ENCODE data around the gene RAD51B.
"Not testable (repeated sequence)": the region's sequence is repeated elsewhere in the genome, so short reads cannot be mapped to it uniquely, and the experiment has no call there.

RAD51B gene

DNA sequence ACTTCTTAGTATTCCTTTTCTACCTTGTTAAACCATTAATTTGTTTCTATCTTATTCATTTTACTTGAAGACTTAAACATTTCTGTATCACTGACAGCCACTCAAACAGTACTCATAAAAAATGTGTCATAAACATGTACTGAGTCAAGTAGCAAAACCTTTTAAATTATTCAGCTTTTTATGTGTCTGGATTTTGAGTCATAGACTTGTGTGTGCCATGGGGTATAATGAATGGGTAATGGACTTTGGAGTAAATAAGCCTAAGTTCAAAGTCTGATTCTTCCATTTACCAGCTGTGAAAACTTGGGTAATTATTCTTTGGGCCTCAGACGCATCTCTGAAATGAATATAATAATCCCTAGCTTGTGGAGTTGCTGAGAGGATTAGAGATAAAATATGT, 199.0 kb downstream of the RAD51B start:
- no peak for DNase-seq (ENCODE audit: low read depth in 4 of 4, low spot score in 1 of 4)

DNA sequence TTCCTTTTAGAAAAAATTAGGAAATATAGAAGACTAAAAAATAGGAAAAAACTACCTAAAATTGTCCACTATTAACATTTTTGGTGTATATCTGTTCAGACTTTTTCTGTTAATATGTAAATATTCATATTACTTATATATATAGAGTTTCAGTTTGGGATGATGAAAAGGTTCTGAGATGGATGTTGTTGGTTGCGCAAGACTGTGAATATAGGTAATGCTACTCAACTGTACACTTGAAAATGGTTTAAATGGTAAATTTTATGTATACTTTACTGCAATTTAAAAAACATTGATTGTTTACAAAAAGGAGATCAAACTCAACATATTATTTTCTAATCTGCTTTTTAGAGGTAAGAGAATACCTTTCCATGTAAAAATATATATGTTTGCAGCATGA, 200.9 kb downstream of the RAD51B start:
- DNase-seq (ENCODE audit: low read depth in 4 of 4, low spot score in 1 of 4) = no peak

DNA sequence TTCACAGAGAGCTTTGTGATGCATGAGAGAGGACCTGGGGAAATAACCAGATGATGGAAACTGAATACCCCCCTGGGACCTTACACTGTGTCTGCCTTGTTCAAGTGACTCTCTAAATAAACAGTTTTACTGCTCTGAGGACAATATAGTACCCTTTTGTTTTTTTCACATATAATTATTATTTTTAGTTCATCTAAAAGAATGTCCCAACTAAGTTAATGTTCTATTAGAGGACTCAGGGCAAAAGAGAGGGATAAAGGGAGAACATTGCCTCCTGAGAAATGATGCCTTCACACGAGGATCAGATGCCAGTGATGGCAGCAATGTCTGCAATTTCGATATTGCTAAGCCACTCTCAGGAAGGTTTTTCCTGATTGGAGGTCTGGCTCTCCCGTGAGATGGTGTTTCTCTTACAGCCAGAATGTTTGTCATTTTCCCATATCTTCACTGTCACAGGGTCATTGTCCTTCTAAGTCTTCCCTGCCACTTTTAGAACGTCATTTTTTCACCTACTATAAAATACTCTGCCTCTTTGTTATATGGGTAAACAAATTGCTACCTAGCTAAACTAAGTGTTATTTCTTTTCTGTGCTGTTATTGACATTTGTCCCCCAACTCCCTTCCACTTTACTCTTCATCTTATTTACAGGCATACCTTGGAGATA, 201.6 kb downstream of the RAD51B start:
- no peak for DNase-seq (ENCODE audit: low read depth in 4 of 4, low spot score in 1 of 4)

DNA sequence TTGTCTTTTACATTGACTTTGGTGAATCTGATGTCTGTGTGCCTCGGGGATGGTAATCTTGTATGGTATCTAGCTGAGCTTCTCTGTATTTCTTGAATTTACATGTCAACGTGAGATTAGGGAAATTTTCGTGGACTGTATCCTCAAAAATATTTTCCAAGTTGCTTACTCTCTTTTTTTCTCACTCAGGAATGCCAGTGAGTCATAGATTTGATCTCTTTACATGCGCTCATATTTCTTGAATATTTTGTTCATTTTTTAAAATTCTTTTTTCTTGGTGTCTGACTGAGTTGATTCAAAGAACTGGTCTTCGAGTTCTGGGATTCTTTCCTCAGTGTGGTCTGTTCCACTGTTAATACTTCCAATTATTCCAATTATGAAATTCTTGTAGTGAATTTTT, 207.7 kb downstream of the RAD51B start:
- no peak for DNase-seq (ENCODE audit: low read depth in 4 of 4, low spot score in 1 of 4)

DNA sequence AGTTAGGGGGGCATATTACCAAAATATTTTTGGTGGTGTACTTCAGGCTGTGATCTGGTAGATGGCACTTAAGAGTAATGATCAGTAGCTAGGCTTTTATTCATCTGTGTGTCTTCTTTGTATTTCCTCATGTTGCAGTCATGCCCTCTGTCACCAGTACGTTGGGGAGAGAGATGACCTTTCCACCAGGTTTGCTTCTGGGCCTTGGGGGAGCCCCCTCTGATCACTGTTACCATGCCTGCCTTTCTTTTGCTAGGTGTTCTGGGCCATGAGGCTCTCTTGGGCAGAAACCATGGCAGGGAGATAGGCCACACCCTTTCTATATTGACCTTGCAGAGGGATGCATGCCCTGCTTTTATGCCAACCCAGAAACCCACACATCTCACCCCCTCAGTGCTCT, 208.5 kb downstream of the RAD51B start:
- DNase-seq (ENCODE audit: low read depth in 4 of 4, low spot score in 1 of 4) = no peak

DNA sequence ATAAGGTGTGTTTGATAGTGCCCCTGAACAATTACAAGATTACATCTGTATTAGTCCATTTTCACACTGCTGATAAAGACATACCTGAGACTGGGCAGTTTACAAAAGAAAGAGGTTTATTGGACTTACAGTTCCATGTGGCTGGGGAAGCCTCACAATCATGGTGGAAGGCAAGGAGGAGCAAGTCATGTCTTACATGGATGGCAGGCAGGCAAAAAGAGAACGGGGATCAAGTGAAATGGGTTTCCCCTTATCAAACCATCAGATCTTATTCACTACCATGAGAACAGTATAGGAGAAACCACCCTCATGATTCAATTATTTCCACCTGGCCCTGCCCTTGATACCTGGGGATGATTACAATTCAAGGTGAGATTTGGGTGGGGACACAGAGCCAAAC, 211.4 kb downstream of the RAD51B start:
- DNase-seq (ENCODE audit: low read depth in 4 of 4, low spot score in 1 of 4) = not testable (repeated sequence)

DNA sequence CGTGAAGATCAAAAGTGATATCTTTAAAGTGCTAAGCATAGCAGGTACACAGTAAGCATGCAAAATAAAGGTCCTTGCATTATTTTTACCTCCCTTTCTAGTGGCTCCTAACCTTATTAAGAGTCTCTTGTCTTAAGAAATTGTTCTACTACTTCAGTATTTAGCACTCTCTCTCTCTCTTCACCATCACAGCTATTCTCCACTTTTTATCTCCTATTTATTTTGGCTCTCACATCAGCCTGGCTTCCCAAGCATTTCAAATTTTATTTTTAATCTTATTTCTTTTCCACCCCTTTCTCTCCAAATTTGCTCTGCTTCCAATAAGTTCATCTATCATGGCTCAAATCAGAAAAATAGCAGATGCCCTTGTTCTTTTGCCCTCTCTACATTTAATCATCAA, 212.6 kb downstream of the RAD51B start:
- DNase-seq (ENCODE audit: low read depth in 4 of 4, low spot score in 1 of 4) = no peak

DNA sequence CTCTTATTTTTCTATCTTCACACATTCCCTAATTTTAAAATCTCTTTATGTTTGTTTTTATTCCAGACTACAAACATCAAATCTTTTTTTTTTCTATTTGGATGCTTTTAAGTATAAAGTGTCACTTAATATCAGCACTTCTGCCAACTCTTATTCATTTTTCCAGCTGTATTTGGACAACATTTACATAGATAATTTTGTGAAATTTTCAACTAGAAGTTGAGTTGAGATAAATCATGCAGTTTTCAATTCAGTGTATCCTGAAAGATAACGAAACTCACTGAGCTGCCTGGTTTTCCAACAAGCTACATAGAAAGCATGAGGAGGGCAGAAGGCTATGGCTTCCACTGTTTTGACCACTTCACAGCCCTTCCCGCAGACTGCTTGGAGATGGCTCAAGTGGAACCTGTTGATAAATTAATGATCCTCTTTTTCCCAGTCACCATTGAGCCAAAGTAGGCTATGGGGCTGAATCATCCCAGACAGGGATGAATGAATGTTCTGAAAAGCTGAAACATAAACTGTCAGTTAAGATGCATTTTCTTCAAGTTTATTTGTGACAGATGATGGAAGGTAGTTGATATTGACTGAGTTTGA, 213.9 kb downstream of the RAD51B start:
- no peak for DNase-seq (ENCODE audit: low read depth in 4 of 4, low spot score in 1 of 4)

DNA sequence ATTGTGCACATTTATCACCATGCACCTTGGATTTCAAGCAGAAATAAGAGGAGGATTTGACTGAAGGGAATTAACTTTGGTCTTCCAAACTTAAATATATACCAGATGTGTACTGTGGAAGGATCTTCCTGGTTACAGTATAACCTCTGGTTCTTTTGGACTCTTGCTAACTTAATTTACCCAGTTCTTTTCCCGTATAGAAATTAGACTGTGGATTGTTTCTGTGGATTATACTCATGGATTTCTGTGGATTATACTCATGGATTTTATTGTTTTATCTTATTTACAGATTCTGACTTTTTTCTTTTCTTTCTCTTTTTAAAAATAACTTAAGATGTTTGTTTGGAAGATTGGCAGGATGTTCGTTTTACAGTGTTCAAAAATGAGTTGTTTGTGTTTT, 215.3 kb downstream of the RAD51B start:
- no peak for DNase-seq (ENCODE audit: low read depth in 4 of 4, low spot score in 1 of 4)

DNA sequence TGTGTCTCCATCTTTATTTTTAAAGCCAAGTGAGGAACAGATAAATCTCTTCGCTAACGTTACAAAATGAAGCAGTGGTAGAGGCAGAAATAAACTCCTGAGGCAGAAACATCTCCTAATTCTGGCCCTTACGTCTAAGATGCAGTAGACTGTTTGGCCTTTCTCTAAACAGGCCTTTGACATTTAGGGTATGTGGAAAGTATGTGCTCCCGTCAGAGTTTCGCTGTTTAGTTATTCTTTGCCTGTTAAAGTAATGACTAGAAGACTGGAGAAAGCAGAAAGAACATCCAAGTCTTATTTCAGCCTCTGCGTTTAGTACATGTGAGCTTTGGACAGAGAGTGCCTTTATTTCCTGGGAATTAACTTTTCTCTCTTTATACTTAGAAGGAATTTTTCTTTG, 216.6 kb downstream of the RAD51B start:
- no peak for DNase-seq (ENCODE audit: low read depth in 4 of 4, low spot score in 1 of 4)

DNA sequence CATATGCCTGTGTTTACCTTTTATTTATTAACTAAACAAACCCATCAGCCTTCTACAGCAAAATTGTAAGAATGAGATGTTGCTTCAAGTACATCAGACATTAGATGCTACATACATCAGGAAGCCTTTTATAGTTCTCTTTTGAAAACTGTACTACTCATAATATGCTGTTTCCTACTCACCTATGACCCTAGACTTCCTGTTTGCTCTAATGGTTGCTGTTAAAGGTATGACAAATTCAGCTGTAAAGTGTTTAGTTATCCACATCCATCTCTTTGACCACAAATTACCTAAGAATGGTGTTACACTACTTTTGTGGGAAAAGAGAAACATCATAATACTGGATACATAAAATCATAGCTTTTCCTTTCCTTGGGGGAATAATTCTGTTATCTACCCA, 220.0 kb downstream of the RAD51B start:
- DNase-seq (ENCODE audit: low read depth in 4 of 4, low spot score in 1 of 4) = no peak

DNA sequence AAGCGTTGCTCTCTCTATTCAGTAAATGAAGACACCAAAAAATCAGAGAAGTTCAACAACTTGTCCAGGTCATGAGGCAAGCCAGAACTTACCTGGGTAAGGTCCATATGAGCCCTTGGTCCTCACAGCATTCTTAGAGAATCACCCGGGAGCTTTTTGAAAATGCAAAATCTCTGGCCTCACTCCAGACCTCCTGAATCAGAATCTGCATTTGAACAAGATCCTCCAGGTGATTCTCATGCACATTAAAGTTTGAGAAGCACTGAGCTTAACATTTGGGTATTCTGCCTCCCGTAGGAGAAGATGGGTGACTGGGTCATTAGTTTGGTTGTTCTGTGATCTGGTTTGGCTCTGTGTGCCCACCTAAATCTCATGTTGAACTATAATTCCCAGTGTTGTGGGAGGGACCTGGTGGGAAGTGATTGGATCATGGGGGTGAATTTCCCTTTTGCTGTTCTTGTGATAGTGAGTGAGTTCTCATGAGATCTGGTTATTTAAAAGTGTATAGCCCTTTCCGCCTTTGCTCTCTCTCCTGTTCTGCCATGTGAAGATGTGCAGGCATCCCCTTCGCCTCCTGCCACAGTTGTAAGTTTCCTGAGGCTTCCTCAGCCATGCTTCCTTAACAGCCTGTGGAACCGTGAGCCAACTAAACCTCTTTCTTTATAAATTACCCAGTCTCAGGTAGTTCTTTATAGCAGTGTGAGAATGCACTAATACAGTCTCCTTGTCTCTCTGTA, 221.2 kb downstream of the RAD51B start:
- no peak for DNase-seq (ENCODE audit: low read depth in 4 of 4, low spot score in 1 of 4)

DNA sequence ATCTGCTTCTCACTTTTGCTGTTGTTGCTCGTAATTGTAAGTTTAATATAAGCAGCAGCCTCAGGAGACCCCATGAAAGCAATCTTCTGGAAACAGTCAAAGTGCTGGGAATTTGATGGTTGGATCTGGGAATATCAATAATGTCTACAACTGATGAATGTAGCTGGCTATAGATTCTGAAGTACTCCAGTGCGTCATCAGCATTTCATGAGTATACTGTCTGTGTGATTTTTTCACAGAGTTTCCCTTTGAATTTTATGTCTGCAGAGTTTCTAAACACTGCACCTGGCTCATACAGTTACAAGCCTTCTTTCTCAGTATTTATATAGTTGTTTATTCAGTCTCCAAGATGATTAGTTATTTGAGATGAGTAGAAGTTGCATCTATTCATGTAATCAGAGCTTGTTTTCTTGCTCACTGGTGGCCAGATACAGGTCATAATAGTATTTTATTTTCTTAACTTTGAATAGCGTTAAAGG, 222.3 kb downstream of the RAD51B start:
- no peak for DNase-seq (ENCODE audit: low read depth in 4 of 4, low spot score in 1 of 4)

DNA sequence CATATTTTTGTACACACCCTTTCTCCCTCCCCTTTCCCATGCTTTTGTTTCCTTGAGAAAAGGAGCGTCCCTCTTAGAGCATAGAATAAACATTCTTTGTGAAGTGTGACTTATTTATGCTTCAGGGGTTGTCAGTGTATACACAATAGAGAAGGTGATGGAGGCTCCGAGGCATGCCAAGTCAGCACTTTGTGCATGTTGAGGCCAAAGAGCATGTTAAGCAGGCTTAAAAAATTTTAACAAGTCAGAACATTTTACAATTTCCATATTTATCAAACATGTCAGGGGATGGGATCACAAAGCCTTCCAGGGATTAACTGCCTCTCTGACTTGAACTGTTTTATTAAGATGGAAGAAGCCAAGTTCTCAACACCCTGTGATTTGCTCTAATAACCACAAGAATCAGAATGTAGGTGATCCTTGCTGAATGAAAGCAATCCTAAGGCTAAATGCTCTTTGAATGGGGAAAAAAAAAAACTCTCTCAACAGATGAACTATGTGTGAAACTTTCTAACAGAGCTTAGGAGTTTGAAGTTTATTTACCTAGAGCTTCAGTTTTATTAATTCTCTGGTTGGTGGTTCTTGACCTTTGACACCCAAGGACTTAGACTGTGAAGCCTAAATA, 223.1 kb downstream of the RAD51B start:
- DNase-seq (ENCODE audit: low read depth in 4 of 4, low spot score in 1 of 4) = no peak

DNA sequence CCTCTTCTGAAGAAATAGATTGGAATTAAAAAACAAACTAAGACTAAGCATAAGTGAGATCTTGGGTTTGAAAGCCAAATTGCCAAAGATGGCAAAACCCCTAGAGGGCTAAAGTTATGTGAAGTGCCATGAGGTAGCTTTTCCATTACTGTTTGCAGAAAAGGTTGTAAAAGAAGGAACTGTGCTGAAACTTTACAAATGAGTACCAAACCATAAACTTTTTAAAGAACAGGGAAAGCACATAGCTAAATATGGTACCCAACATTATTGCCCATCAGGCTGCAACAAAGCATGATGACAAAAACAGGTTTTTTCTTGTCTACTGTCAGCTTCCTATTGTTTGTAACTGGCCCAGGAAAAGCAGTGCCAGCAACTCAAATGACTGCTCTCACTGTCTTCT, 224.2 kb downstream of the RAD51B start:
- DNase-seq (ENCODE audit: low read depth in 4 of 4, low spot score in 1 of 4) = no peak

DNA sequence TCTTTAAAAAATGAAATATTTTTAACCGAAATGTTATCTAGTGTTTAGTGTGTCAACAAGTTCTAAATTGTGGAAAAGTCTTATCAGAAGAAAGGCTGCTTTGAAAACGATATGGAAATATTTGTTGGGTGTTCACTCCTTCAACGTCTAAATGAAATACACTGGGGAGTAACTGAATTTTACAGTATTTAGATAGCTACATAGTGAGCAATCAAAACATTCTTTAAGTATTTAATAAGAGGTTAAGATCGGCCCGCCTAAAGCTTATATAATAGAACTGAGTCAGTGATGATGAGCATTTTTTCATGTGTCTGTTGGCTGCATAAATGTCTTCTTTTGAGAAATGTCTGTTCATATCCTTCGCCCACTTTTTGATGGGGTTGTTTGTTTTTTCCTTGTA, 228.3 kb downstream of the RAD51B start:
- no peak for DNase-seq (ENCODE audit: low read depth in 4 of 4, low spot score in 1 of 4)

DNA sequence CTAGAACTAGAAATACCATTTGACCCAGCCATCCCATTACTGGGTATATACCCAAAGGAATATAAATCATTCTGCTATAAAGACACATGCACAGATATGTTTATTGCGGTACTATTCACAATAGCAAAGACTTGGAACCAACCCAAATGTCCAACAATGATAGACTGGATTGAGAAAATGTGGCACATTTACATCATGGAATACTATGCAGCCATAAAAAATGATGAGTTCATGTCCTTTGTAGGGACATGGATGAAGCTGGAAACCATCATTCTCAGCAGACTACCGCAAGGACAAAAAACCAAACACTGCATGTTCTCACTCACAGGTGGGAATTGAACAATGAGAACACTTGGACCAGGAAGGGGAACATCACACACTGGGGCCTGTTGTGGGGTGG, 229.2 kb downstream of the RAD51B start:
- DNase-seq (ENCODE audit: low read depth in 4 of 4, low spot score in 1 of 4) = not testable (repeated sequence)

DNA sequence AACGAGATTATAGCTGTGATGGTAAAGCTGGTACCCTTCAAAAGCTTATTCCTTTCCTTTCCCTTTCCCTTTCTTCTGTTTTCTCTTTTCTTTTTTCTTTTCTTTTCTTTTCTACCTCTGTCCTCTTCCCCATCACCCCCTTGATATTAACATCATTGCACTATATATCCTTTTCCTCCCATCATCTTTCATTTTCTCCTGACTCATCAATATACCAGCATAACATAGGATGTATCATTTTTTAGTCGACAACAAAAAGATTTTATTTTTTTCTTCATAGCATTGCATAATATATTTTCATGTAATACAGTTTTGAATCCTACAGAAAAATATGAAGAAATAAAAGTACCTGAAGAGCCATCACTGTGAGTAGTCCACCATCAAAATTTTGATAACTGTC, 230.6 kb downstream of the RAD51B start:
- no peak for DNase-seq (ENCODE audit: low read depth in 4 of 4, low spot score in 1 of 4)

DNA sequence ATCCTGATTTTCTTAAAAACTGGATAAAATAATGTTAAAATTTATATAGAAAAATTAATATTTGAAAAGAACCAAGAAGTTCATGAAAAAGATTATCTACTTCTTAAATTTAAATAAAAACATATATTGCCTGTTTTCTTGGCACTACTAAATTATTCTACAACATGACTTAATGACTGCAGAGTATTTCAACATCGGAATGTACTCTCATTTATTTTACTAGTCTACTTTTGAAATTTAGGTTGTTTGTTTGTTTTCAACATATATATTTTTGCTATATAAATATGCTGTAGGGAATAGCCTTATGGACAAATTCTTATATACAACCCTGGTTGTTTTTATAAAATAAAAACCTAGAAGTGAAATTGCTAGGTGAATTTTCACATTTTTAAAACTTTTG, 231.6 kb downstream of the RAD51B start:
- DNase-seq (ENCODE audit: low read depth in 4 of 4, low spot score in 1 of 4) = no peak

DNA sequence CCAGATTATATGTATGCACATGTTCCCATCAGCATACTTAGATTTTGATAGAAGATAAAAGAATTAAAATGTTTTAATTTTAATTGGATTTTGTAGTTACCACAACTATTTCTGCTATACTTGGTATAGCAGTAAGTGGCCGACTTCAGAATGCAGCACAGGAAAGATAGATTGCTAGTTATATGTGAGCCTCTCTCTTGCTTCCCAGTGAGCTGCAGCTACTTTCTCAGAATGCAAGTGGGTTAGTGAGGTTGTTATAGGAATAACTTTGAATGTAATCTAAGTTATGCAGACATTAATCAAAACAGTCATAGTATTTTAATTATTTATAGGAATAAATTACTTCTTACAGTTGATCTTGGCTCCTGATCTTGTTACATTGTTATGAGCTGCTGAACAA, 240.6 kb downstream of the RAD51B start:
- DNase-seq (ENCODE audit: low read depth in 4 of 4, low spot score in 1 of 4) = no peak

DNA sequence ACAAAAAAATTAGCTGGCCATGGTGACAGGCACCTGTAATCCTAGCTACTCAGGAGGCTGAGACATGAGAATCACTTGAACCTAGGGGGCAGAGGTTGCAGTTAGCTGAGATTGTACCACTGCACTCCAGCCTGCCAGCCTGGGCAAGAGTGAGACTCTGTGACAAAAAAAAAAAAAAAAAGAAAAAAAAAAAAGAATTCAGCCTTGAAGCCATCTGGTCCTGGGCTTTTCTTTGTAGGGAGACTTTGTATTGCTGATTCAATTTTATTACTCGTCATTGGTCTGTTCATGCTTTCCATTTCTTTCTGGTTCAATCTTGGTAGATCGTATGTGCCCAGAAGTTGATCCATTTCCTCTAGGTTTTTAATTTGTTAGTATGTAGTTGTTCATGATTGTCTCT, 243.1 kb downstream of the RAD51B start:
- DNase-seq (ENCODE audit: low read depth in 4 of 4, low spot score in 1 of 4) = no peak

DNA sequence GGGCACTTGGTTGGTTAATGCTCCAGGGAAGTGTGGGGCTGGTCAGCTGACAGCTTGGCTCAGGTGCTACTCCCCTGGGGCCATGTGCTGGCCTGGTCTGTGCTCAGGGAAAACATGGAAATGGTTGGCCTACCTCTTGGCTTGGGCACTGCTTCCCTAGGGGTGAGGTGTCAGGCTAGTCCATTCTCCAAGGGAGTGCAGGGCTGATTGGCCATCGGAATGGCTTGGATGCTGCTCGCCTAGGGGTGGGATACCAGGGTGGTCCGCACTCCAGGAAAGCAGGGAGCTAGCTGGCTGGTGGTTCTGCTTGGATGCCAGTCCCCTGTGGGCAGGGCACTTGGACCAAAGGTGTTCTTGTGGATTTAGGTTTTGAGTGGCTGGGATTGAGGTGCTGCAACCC, 245.7 kb downstream of the RAD51B start:
- no peak for DNase-seq (ENCODE audit: low read depth in 4 of 4, low spot score in 1 of 4)

Measured in stimulated activated CD4-positive, alpha-beta T cell treated with anti-CD3 and anti-CD28 coated beads, Interleukin-1b, Interleukin-23, amount 100 ng/mL, for 24 hours (primary cell).